Activated naive CD8-positive, alpha-beta T cell (primary cell): ENCODE data around the gene COQ8B.
"Not testable (repeated sequence)": the region's sequence is repeated elsewhere in the genome, so short reads cannot be mapped to it uniquely, and the experiment has no call there.

Experiments
- H3K27ac Mint-ChIP-seq: one replicate; pipeline ENCODE4 v1.8.0; 2021; ENCODE audit warnings: mixed read lengths
- H3K27me3 Mint-ChIP-seq: one replicate; pipeline ENCODE4 v1.8.0; 2021; ENCODE audit warnings: mixed read lengths
- H3K36me3 Mint-ChIP-seq: one replicate; pipeline ENCODE4 v1.8.0; 2021; ENCODE audit warnings: mixed read lengths
- H3K4me1 Mint-ChIP-seq: one replicate; pipeline ENCODE4 v1.8.0; 2021; ENCODE audit warnings: low read depth, mixed read lengths
- H3K4me3 Mint-ChIP-seq: one replicate; pipeline ENCODE4 v1.8.0; 2021; ENCODE audit warnings: mild to moderate bottlenecking, mixed read lengths
- H3K9me3 Mint-ChIP-seq: one replicate; pipeline ENCODE4 v1.8.0; 2021; ENCODE audit warnings: low read depth, mixed read lengths

The COQ8B gene

DNA sequence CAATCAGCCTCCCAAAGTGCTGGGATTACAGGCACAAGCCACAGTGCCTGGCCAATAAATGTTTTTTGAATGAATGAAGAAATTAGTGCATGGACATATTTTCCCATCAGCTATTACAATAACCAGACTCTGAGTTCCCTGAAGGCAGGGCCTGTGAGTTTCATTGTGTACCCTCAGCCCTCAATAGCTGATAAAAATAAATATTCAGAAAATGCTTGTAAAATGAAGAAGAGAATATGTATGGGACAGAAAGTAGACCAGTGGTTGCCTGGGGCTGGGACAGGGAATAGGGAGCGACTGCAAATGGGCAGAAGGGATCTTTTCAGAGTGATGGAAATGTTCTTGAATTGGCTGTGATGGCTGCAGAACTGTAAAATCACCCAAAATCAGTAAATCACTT, 55.1 kb downstream of the COQ8B start:
- H3K4me3 Mint-ChIP-seq = no peak overlapping the region
- no peaks in the 10 kb centered on the region for H3K27me3 Mint-ChIP-seq
- H3K4me1 Mint-ChIP-seq = peaks cover 11% of the 10 kb centered on the region
- no peak overlapping the region for H3K27ac Mint-ChIP-seq
- H3K36me3 Mint-ChIP-seq = no peaks in the 10 kb centered on the region
- H3K9me3 Mint-ChIP-seq = no peaks in the 10 kb centered on the region

DNA sequence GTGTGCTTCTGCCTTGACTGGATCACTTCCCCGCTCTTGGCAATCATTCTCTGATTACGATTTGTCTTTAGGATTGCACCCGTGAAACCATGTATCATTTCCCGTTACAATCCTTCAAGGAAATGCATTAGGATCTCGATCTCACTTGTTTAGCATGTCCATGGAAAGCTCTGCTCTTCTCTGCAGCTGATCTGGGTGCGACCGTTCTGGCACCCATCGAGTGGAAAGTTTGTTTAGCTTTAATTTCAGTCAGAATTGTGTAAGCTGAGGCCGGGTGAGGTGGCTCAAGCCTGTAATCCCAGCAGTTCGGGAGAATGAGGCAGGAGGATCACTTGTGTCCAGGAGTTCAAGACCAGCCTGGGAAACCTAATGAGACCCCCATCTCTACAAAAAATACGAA, 57.1 kb downstream of the COQ8B start:
- no peak overlapping the region for H3K4me3 Mint-ChIP-seq
- no peaks in the 10 kb centered on the region for H3K27me3 Mint-ChIP-seq
- no peak overlapping the region for H3K27ac Mint-ChIP-seq
- H3K4me1 Mint-ChIP-seq = peaks cover 6% of the 10 kb centered on the region
- H3K36me3 Mint-ChIP-seq = no peaks in the 10 kb centered on the region
- no peaks in the 10 kb centered on the region for H3K9me3 Mint-ChIP-seq

- Mint-ChIP-seq H3K4me3 (no peak overlapping the region), H3K36me3 (no peaks in the 10 kb centered on the region), H3K4me1 (peaks cover 6% of the 10 kb centered on the region), H3K9me3 (no peaks in the 10 kb centered on the region), H3K27ac (no peak overlapping the region), H3K27me3 (no peaks in the 10 kb centered on the region)
Measured at GRCh38 chr19:40659116-40659515, 57.6 kb downstream of the COQ8B start.

DNA sequence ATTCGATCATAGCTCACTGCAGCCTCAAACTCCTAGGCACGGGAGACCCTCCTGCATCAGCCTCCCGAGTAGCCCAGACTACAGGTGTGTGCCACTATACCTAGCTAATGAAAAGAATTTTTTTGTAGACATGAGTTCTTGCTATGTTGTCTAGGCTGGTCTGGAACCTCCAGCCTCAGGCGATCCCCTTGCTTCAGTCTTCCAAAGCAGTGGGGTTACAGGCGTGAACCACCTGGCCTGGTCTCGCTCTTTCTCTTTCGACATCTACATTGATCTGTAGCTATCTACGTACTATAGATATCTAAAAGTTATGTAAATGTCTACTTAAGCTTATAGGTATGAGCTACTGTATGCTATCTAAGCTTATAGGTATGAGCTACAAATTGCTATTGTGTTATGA, 58.7 kb downstream of the COQ8B start:
- Mint-ChIP-seq H3K4me1 (no peaks in the 10 kb centered on the region), H3K9me3 (no peaks in the 10 kb centered on the region), H3K27ac (no peak overlapping the region), H3K36me3 (no peaks in the 10 kb centered on the region), H3K27me3 (no peaks in the 10 kb centered on the region), H3K4me3 (no peak overlapping the region)

- H3K4me3 Mint-ChIP-seq, H3K36me3 Mint-ChIP-seq, H3K27ac Mint-ChIP-seq, H3K4me1 Mint-ChIP-seq, H3K27me3 Mint-ChIP-seq, H3K9me3 Mint-ChIP-seq: not testable (repeated sequence)
Measured at GRCh38 chr19:40655684-40656083, 61.0 kb downstream of the COQ8B start.

DNA sequence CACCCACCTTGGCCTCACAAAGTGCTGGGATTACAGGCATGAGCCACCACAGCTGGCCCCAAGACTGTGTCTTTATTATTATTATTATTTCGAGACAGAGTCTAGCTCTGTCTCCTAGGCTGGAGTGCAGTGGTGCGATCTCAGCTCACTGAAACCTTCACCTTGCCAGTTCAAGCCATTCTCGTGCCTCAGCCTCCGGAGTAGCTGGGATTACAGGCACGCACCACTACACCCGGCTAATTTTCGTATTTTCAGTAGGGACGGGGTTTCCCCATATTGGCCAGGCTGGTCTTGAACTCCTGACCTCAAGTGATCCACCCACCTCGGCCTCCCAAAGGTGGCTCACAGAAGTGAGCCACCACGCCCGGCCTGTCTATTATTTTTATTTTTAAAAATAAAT, 64.4 kb downstream of the COQ8B start:
- not testable (repeated sequence) for H3K4me1 Mint-ChIP-seq, H3K4me3 Mint-ChIP-seq, H3K27ac Mint-ChIP-seq, H3K27me3 Mint-ChIP-seq, H3K9me3 Mint-ChIP-seq, H3K36me3 Mint-ChIP-seq

DNA sequence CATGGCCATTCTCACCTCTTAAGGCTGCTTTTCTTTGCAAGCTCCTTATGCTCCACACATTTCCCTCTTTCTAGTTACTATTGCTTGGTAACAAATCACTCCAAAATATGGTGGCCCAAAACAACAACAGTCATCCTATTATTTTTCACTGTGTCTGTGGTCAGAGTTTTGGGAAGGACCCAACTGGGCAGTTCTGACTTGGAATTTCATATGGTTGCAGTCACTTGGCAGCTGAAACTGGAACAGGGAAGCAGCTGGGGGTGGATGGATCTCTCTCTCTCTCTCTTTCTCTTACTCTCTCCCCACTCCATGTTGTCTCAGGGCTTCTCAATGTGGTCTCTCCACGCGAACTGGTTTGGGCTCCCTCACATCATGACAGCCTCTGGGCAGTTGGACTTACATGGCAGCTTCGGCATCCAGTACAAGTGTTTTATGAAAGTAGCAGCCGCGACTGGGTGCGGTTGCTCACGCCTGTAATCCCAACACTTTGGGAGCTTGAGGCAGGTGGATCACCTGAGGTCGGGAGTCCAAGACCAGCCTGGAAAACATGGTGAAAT, 65.9 kb downstream of the COQ8B start:
- Mint-ChIP-seq H3K4me1 (peaks cover 3% of the 10 kb centered on the region), H3K9me3 (no peaks in the 10 kb centered on the region), H3K4me3 (no peak overlapping the region), H3K27ac (no peak overlapping the region), H3K27me3 (no peaks in the 10 kb centered on the region), H3K36me3 (no peaks in the 10 kb centered on the region)

DNA sequence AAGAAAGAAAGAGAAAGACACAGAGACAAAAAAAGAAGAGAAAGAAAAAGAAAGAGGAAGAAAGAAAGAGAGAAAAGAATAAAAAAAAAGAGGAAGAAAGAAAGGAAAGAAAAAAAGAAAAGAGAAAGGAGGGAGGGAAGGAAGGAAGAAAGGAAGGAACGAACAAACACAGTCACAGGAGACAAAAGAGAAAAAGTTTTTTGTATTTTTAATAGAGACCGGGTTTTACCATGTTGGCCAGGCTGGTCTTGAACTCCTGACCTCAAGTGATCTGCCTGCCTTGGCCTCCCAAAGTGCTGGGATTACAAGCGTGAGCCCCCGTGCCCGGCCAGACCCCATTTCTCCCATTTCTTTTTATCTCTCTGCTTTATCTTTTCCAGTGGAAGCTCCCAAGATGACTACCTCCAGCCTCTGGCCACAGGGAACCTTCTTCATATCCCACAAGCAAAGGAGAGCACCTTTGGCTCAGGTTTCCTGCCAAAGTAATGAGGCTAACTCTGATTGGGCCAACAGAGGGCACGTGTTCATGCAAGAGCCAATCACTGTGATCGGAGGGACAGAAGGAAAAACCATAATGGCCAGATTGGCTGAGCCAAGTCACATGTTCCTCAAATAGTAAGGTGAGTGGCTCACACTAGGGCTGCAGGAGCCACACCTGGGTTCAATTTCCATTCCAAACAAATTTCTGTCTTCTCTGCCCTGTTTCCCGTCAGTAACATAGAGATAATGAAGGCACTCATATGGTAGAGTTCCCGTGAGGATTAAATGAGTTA, 66.6 kb downstream of the COQ8B start:
- not testable (repeated sequence) for H3K27me3 Mint-ChIP-seq, H3K4me1 Mint-ChIP-seq, H3K36me3 Mint-ChIP-seq, H3K27ac Mint-ChIP-seq, H3K4me3 Mint-ChIP-seq, H3K9me3 Mint-ChIP-seq

GRCh38 chr19:40646743-40647254, 69.9 kb downstream of the COQ8B start:
- H3K27ac Mint-ChIP-seq = no peak overlapping the region
- peaks cover 3% of the 10 kb centered on the region for H3K4me1 Mint-ChIP-seq
- no peaks in the 10 kb centered on the region for H3K9me3 Mint-ChIP-seq
- no peaks in the 10 kb centered on the region for H3K36me3 Mint-ChIP-seq
- H3K27me3 Mint-ChIP-seq = no peaks in the 10 kb centered on the region
- H3K4me3 Mint-ChIP-seq = no peak overlapping the region

DNA sequence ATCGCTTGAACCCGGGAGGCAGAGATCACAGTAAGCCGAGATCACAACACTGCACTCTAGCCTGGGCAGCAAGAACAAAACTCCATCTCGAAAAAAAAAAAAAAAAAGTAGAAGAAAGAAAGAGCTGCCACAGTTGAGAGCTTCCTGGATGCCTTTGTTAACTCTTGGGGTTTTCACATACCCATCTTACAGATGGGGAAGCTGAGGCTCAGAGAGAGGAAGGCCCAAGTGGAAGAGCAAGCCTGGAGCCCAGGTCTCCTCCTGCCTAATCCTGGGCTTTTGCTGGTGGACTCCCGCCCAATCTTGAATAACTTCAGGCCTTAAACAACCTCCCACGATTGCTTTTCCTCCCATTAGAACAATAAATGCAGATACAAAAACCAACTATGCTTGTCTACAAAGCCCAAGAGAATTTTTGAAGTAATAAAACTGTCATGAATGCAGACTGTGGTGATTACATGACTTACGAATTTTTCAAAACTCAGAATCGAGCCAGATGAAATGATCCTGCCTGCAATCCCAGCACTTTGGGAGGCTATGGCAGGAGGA, 73.9 kb downstream of the COQ8B start:
- no peak overlapping the region for H3K27ac Mint-ChIP-seq
- no peak overlapping the region for H3K4me3 Mint-ChIP-seq
- H3K36me3 Mint-ChIP-seq = no peaks in the 10 kb centered on the region
- no peaks in the 10 kb centered on the region for H3K9me3 Mint-ChIP-seq
- no peaks in the 10 kb centered on the region for H3K27me3 Mint-ChIP-seq
- H3K4me1 Mint-ChIP-seq = peaks cover 4% of the 10 kb centered on the region

GRCh38 chr19:40642051-40642706, 74.5 kb downstream of the COQ8B start:
- H3K27me3 Mint-ChIP-seq = peaks cover 2% of the 10 kb centered on the region
- H3K27ac Mint-ChIP-seq = no peak overlapping the region
- no peaks in the 10 kb centered on the region for H3K9me3 Mint-ChIP-seq
- peaks cover 4% of the 10 kb centered on the region for H3K4me1 Mint-ChIP-seq
- no peak overlapping the region for H3K4me3 Mint-ChIP-seq
- no peaks in the 10 kb centered on the region for H3K36me3 Mint-ChIP-seq
